HepG2 (cell line): ENCODE measurements around the gene ASIC3. TPM values are rescaled to one million over a fixed set of nuclear protein-coding genes. Genes with fewer than 3 reads are reported as not detected.

ENCODE experiments used
- AGO1 ChIP-seq: fragments of 200-400 bp; formaldehyde crosslinking; IDR thresholded peaks from 2 replicates; pipeline ENCODE4 v1.6.1; 2017; ENCODE audit warnings: mild to moderate bottlenecking, low read depth, low read length, moderate library complexity; ENCODE audit not compliant: poor library complexity, severe bottlenecking
- AGO2 ChIP-seq: fragments of 200-400 bp; formaldehyde crosslinking; optimal IDR thresholded peaks from 2 replicates; pipeline ENCODE3; 2017; ENCODE audit warnings: mild to moderate bottlenecking, low read depth, low read length, moderate library complexity
- ATF7-NPFF ChIP-seq: sonication (generic); formaldehyde crosslinking; IDR thresholded peaks from 2 replicates; pipeline ENCODE4 v1.8.1; 2023; ENCODE audit warnings: mild to moderate bottlenecking, low read depth, missing genetic modification reagents, moderate library complexity
- ATM ChIP-seq: fragments of 450-650 bp; IDR thresholded peaks from 2 replicates; pipeline ENCODE4 v1.7.1; 2017; ENCODE audit warnings: mild to moderate bottlenecking, borderline replicate concordance
- BRD4 ChIP-seq: sonication (generic); formaldehyde crosslinking; IDR thresholded peaks from 2 replicates; pipeline ENCODE4 v1.4.0; 2020; ENCODE audit warnings: missing genetic modification reagents
- GLI4 ChIP-seq: sonication (generic); formaldehyde crosslinking; IDR thresholded peaks from 2 replicates; pipeline ENCODE4 v1.5.1; 2020; ENCODE audit warnings: missing genetic modification reagents, mild to moderate bottlenecking, moderate library complexity, borderline replicate concordance
- HOXA9 ChIP-seq: sonication (generic); formaldehyde crosslinking; IDR thresholded peaks from 2 replicates; pipeline ENCODE4 v1.8.1; 2022; ENCODE audit warnings: missing genetic modification reagents, mild to moderate bottlenecking, moderate library complexity, borderline replicate concordance
- MAZ ChIP-seq, 2 experiments: sonication (generic) in 1 of 2; formaldehyde crosslinking in 1 of 2; IDR thresholded peaks; 2 replicates each; pipeline versions ENCODE4 v1.5.0 to v1.6.1; 2012 to 2020; ENCODE audit warnings: low read depth in 2 of 2, mild to moderate bottlenecking in 2 of 2, borderline replicate concordance in 1 of 2, improper control_type of control experiment in 1 of 2, low read length in 1 of 2, missing genetic modification reagents in 1 of 2, moderate library complexity in 1 of 2
- POLR2AphosphoS2 ChIP-seq: IDR thresholded peaks from 2 replicates; pipeline ENCODE4 v1.6.1; 2011; ENCODE audit warnings: low read depth, low read length, improper control_type of control experiment
- RBAK ChIP-seq: sonication (generic); formaldehyde crosslinking; IDR thresholded peaks from 2 replicates; pipeline ENCODE4 v1.5.1; 2020; ENCODE audit warnings: mild to moderate bottlenecking, missing genetic modification reagents
- SAP130 ChIP-seq: IDR thresholded peaks from 2 replicates; pipeline ENCODE4 v1.6.1; 2016; ENCODE audit warnings: low read depth
- SIX4 ChIP-seq: sonication (generic); formaldehyde crosslinking; IDR thresholded peaks from 2 replicates; pipeline ENCODE4 v1.4.0; 2020; ENCODE audit warnings: missing genetic modification reagents
- TBX3 ChIP-seq: fragments of 450-650 bp; IDR thresholded peaks from 2 replicates; pipeline ENCODE4 v1.6.1; 2017; ENCODE audit warnings: antibody characterized with exemption, mild to moderate bottlenecking, inconsistent platforms, borderline replicate concordance
- ZNF605 ChIP-seq: sonication (generic); formaldehyde crosslinking; IDR thresholded peaks from 2 replicates; pipeline ENCODE4 v1.8.0; 2022; ENCODE audit warnings: mild to moderate bottlenecking, missing genetic modification reagents
- ZNF891 ChIP-seq: sonication (generic); formaldehyde crosslinking; IDR thresholded peaks from 2 replicates; pipeline ENCODE4 v1.5.0; 2020; ENCODE audit warnings: mild to moderate bottlenecking, missing genetic modification reagents
- polyA plus RNA-seq, 8 experiments: library from polyadenylated mRNA; depleted of rRNA in 3 of 8; stranded (reverse) in 7 of 8; unstranded in 1 of 8; fragments of >200 nt; fragmentation: Illumina TruSeq in 4 of 8; extraction: Trizol in 4 of 8; gene quantifications; 2 replicates each; pipeline versions ENCODE4 v1.2.1 to v1.2.3, GENCODE V29; 2011 to 2016; ENCODE audit warnings: low read depth in 4 of 8, missing spikeins in 1 of 8, mixed read lengths in 1 of 8; ENCODE audit not compliant: insufficient read depth in 1 of 8
- total RNA-seq, 5 experiments: library from RNA; depleted of rRNA; stranded (reverse); fragments of >200 nt; fragmentation: Illumina TruSeq; extraction: Trizol; gene quantifications; 2 replicates each; pipeline ENCODE4 v1.2.3, GENCODE V29; 2016; ENCODE audit warnings: low read depth in 1 of 5
- TF ChIP-seq, protein P1 (sequence below): sonication (generic); formaldehyde crosslinking; IDR thresholded peaks from 2 replicates; pipeline ENCODE4 v1.8.1; 2023; ENCODE audit warnings: mild to moderate bottlenecking, missing genetic modification reagents, borderline replicate concordance
- TF ChIP-seq, protein P2 (sequence below): sonication (generic); formaldehyde crosslinking; IDR thresholded peaks from 2 replicates; pipeline ENCODE4 v1.4.0; 2020; ENCODE audit warnings: mild to moderate bottlenecking, missing genetic modification reagents
- TF ChIP-seq, protein P3 (sequence below): sonication (generic); formaldehyde crosslinking; IDR thresholded peaks from 2 replicates; pipeline ENCODE4 v1.5.1; 2020; ENCODE audit warnings: missing genetic modification reagents, mild to moderate bottlenecking, borderline replicate concordance
- TF ChIP-seq, protein P4 (sequence below), 2 experiments: sonication (generic) in 1 of 2; formaldehyde crosslinking in 1 of 2; IDR thresholded peaks; 2 replicates each; pipeline versions ENCODE4 v1.5.1 to v1.6.1; 2011 to 2020; ENCODE audit warnings: borderline replicate concordance in 1 of 2, low read depth in 1 of 2, low read length in 1 of 2, mild to moderate bottlenecking in 1 of 2, missing genetic modification reagents in 1 of 2, moderate library complexity in 1 of 2
- TF ChIP-seq, protein P5 (sequence below): sonication (generic); formaldehyde crosslinking; IDR thresholded peaks from 2 replicates; pipeline ENCODE4 v1.8.1; 2023; ENCODE audit warnings: mild to moderate bottlenecking, inconsistent platforms, moderate library complexity, missing genetic modification reagents, borderline replicate concordance
- TF ChIP-seq, protein P6 (sequence below): sonication (generic); formaldehyde crosslinking; IDR thresholded peaks from 2 replicates; pipeline ENCODE4 v1.5.0; 2020; ENCODE audit warnings: missing genetic modification reagents

The ASIC3 gene
- total and polyA plus RNA-seq, 2 of the 13 experiments (the other 11 are each of a cell fraction or from before 2014, with no cell fraction given): 0.51 TPM; not detected in 1

DNA sequence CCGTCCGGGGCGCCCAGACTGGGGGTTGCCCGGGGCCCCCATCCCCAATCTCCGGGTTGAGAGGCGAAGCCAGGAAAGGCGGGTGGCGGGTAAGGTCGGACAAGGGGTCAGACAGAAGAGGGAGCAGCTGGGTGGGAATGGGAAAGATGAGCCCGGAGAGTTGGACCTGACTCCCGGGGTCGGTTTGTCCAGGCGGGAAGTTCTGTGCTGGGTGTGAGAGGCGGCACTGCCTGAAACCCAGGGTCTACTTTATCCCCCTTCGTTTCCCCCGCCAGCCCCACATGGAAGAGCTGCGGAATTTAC lies 11.7 kb downstream of the ASIC3 start (continued):
- TF ChIP-seq, protein P1, sequence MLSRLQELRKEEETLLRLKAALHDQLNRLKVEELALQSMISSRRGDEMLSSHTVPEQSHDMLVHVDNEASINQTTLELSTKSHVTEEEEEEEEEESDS (CRISPR knock-in tag): no peak
- no peak for TF ChIP-seq ATM
- TF ChIP-seq, protein P2, sequence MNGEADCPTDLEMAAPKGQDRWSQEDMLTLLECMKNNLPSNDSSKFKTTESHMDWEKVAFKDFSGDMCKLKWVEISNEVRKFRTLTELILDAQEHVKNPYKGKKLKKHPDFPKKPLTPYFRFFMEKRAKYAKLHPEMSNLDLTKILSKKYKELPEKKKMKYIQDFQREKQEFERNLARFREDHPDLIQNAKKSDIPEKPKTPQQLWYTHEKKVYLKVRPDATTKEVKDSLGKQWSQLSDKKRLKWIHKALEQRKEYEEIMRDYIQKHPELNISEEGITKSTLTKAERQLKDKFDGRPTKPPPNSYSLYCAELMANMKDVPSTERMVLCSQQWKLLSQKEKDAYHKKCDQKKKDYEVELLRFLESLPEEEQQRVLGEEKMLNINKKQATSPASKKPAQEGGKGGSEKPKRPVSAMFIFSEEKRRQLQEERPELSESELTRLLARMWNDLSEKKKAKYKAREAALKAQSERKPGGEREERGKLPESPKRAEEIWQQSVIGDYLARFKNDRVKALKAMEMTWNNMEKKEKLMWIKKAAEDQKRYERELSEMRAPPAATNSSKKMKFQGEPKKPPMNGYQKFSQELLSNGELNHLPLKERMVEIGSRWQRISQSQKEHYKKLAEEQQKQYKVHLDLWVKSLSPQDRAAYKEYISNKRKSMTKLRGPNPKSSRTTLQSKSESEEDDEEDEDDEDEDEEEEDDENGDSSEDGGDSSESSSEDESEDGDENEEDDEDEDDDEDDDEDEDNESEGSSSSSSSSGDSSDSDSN (CRISPR knock-in tag): peak; percentile 76
- TF ChIP-seq AGO1: peak; percentile 3
- no peak for TF ChIP-seq BRD4
- TF ChIP-seq AGO2: peak; percentile 29
- TF ChIP-seq, protein P3, sequence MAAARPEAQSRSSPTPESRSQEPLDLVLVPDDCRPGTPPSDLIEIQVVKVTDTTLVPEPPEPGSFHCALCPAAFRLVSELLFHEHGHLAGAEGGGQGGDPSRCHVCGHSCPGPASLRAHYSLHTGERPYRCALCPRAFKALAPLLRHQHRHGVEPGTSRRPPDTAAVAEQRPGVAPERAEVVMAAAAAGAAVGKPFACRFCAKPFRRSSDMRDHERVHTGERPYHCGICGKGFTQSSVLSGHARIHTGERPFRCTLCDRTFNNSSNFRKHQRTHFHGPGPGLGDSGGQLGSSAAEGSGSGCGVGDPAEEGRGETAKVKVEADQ (CRISPR knock-in tag): no peak
- 0 out of 2 replicates have a peak, but pooled peaks have one; percentile 0 for TF ChIP-seq ATF7-NPFF
- TF ChIP-seq, protein P4, sequence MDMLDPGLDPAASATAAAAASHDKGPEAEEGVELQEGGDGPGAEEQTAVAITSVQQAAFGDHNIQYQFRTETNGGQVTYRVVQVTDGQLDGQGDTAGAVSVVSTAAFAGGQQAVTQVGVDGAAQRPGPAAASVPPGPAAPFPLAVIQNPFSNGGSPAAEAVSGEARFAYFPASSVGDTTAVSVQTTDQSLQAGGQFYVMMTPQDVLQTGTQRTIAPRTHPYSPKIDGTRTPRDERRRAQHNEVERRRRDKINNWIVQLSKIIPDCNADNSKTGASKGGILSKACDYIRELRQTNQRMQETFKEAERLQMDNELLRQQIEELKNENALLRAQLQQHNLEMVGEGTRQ (IDR thresholded peaks at IDR 0.05; ENCODE audit: low read depth, low read length): no peak
- TF ChIP-seq, protein P4 (CRISPR knock-in tag; IDR thresholded peaks at IDR 0.05; ENCODE audit: borderline replicate concordance): peak; percentile 52; the same call in 1 of the 2 replicates
- TF ChIP-seq MAZ (IDR thresholded peaks at IDR 0.05; ENCODE audit: borderline replicate concordance, low read depth, low read length): no peak
- TF ChIP-seq MAZ (CRISPR knock-in tag; IDR thresholded peaks at IDR 0.05; ENCODE audit: low read depth): 0 out of 2 replicates have a peak, but pooled peaks have one; percentile 16
- TF ChIP-seq, protein P5, sequence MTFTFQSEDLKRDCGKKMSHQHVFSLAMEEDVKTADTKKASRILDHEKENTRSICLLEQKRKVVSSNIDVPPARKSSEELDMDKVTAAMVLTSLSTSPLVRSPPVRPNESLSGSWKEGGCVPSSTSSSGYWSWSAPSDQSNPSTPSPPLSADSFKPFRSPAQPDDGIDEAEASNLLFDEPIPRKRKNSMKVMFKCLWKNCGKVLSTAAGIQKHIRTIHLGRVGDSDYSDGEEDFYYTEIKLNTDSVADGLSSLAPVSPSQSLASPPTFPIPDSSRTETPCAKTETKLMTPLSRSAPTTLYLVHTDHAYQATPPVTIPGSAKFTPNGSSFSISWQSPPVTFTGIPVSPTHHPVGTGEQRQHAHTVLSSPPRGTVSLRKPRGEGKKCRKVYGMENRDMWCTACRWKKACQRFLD (CRISPR knock-in tag): 0 out of 2 replicates have a peak, but pooled peaks have one; percentile 9
- TF ChIP-seq TBX3: no peak
- no peak for TF ChIP-seq GLI4 (CRISPR knock-in tag)
- TF ChIP-seq HOXA9 (CRISPR knock-in tag): no peak
- TF ChIP-seq RBAK (CRISPR knock-in tag): no peak
- no peak for TF ChIP-seq SIX4 (CRISPR knock-in tag)
- TF ChIP-seq, protein P6, sequence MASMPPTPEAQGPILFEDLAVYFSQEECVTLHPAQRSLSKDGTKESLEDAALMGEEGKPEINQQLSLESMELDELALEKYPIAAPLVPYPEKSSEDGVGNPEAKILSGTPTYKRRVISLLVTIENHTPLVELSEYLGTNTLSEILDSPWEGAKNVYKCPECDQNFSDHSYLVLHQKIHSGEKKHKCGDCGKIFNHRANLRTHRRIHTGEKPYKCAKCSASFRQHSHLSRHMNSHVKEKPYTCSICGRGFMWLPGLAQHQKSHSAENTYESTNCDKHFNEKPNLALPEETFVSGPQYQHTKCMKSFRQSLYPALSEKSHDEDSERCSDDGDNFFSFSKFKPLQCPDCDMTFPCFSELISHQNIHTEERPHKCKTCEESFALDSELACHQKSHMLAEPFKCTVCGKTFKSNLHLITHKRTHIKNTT: no peak
- 0 out of 2 replicates have a peak, but pooled peaks have one; percentile 21 for TF ChIP-seq ZNF891 (CRISPR knock-in tag)
- peak; percentile 22; the same call in 1 of the 2 replicates for TF ChIP-seq SAP130 (CRISPR knock-in tag)
- TF ChIP-seq ZNF605 (CRISPR knock-in tag): 0 out of 2 replicates have a peak, but pooled peaks have one; percentile 56
- TF ChIP-seq POLR2AphosphoS2: no peak
